HG02678 (cell line): ENCODE results near the gene STEAP3.

Experiments
- ATAC-seq: cut with Tn5 transposase; IDR thresholded peaks from one replicate; pipeline ENCODE4 v1.9.1; 2021; ENCODE audit warnings: mild to moderate bottlenecking, moderate library complexity; ENCODE audit not compliant: unreplicated experiment

Gene STEAP3

DNA sequence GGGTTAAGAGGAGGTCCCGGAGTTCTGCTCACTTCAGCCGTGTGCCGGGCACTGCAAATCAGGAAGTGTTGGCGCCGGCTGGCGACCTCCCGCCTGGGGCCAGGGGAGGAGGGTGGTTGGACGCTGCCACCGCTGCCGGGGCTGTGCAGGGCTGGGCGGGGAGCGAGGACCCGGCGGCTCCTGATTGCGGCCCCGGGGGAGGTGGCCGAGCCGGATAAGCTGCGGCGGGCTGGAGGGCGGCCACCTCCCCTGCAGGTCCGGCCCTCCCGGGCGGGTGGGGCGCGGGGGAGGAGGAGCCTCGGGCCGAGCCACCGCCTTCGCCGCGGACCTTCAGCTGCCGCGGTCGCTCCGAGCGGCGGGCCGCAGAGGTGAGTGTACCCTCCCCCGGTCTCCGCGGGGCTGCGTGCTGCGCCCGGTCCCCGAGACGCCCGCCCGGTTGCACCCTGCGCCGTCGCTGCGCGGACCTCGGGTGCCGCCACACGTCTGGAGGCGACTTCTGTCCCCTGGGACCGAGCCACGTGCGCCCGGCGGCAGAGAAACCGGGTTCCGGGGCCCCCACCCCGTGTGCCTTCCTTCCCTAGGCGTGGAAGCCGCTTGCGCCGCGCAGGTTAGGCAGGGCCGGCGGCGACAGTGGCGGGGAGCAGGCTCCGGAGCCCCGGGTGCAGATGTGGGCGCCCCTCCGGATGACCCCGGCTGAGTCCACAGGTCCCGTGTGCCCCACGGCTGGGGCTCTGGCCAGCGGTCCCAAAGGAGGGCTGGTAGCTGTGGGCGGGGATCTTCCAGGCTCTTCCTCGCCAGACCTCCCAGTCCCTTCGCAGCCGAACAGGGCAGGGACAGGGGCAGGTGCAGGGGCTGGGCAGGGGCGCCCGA lies at the start of gene STEAP3:
TSS of gene STEAP3 (plus strand) at position 314 of the 870 bp plus-strand sequence. CDS start 7,179 bp downstream, outside the sequence.
- peak; percentile 82 for ATAC-seq

GRCh38 chr2:119174216-119174992 lies 49.2 kb upstream of the STEAP3 start:
- peak; percentile 65 for ATAC-seq

- ATAC-seq = no peak
Observed at GRCh38 chr2:119174993-119175347, 48.7 kb upstream of the STEAP3 start.

- no peak for ATAC-seq
Observed at GRCh38 chr2:119175517-119175916, 48.1 kb upstream of the STEAP3 start.

- ATAC-seq = no peak
Observed at GRCh38 chr2:119177171-119177837, 46.3 kb upstream of the STEAP3 start.

- ATAC-seq = no peak
Observed at GRCh38 chr2:119177838-119178190, 45.8 kb upstream of the STEAP3 start.

- ATAC-seq = no peak
Observed at GRCh38 chr2:119178776-119179175, 44.9 kb upstream of the STEAP3 start.

GRCh38 chr2:119179202-119179601 lies 44.4 kb upstream of the STEAP3 start:
- no peak for ATAC-seq

DNA sequence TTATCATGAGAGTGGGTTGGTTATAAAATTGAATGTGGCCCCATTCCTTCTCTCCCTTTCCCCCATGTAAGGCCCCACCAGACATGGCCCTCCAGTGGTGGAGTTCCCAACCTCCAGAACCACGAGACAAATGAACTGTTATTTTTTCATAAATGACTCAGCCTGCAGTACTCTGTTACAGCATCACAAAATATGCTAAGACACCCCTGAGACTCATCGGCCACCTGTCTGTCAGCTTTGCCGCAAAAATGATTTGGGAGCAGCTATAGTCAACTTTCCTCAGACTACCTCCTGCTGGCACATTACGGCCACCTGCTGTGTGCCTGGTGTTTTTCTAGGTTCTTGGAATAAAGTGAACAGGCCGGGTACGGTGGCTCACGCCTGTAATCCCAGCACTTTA lies 43.6 kb upstream of the STEAP3 start:
- no peak for ATAC-seq

DNA sequence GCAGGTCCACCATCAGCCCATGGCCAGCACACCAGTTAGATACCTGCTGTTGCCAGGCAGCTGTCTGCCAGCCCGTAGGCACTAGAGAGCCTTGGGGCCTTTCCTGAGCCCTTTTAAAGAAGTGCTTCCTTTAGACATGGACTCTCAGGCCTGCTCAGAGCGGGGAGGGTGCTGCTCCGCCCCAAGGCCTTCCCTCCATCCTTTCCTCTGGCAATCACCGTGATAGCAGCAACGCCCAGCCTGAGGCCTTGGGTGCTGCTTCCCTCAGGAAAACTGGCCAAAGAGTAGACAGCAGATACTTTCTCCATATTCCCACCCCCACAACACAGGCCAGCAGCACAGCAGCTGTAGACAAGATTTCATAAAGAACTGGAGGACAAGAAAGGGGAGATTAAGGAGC lies 42.7 kb upstream of the STEAP3 start:
- ATAC-seq = no peak

DNA sequence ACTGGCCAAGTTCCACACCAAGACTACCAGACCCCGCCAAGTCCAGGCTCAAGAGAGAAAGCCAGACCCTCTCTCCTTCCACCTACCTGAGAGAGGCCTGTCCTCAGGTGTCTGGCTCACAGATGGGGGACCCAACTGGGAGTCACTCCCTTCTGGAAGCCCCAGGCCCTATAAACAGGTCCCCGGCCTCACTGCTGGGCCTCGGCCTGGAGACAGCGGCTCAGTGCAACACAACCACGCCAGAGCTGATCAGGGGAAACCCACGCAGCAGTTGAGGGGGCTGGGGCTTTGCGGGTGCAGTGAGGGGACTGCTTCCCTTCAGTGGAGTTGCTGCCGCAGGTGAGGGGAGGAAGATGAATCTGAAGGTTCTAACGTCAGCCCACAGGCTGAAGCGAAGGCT lies 42.2 kb upstream of the STEAP3 start:
- ATAC-seq = no peak

DNA sequence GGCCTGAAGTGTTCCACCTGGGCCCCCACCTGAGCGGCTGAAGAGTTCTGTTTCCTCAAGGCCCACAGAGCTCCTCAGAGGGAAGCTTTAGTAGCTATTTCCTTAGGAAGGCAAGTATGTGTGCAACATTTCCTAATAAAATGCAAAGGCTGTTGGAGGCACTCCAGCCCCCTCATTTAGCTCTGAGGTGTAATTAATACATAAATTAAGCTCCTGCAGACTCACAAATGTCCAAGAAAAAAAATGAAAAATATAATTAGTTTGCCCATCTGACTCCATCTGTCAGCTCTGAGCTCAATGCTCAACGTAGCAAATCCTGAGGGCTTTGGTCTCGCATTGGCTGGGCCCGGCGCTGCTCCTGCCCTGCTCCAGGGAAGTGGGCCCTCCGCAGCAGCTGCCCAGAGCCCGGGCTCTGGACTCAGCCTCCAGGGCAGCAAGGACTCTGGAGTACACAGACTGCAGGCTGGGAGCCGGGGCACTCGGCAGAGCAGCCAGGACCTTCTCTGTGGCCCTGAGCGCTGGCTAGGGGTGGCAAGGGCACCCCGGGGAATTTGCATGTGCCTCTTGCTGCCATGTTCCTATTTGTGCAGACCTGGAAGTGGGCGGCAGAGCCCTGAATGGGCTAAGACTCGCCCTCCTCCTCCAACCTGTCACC lies 41.7 kb upstream of the STEAP3 start:
- no peak for ATAC-seq

- ATAC-seq = no peak
Observed at GRCh38 chr2:119184512-119184911, 39.1 kb upstream of the STEAP3 start.

- no peak for ATAC-seq
Observed at GRCh38 chr2:119190321-119191111, 33.1 kb upstream of the STEAP3 start.

GRCh38 chr2:119192893-119193292 lies 30.7 kb upstream of the STEAP3 start:
- ATAC-seq = no peak

DNA sequence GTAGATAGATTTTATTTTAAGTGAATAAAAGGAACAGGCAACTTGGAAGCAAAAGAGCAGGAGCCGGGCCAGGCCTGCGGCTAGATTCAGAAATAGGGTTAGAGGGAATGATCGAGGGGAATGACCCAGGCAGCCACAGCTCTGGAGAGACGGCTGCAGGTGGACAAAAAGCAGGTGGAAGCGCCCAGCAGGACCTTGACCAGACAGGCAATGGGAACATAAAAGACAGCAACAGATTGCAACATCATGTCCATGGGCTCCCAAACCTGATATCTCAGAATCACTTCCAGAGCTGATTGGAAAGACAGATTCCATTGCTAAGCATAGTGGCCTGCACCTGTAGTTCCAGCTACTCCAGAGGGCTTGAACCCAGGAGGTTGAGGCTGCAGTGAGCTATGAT lies 28.6 kb upstream of the STEAP3 start:
- ATAC-seq = no peak

GRCh38 chr2:119195887-119196286 lies 27.7 kb upstream of the STEAP3 start:
- ATAC-seq = no peak

- no peak for ATAC-seq
Observed at GRCh38 chr2:119196301-119197125, 27.1 kb upstream of the STEAP3 start.

DNA sequence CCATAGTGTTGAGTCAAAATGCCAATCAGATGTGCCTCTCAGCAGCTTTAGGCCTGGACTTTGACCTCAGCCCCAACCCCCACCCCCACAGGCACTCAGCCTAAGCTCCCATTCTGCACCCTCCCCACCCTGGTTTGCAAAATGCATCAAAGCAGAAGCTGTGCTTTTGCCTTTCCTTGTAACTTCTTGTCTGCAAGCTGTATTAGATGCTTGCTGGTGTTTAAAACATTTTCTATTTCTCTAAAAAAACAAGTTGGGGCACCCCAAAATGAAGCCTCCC lies 26.6 kb upstream of the STEAP3 start:
- ATAC-seq = no peak
